Natural killer cell (primary cell): ENCODE measurements around the gene PGC. TPM values are rescaled to one million over a fixed set of nuclear protein-coding genes. Genes with fewer than 3 reads are reported as not detected.

Experiments used
- ATAC-seq, 3 donors: fragments of 150-1000 bp in 2 of 3; fragments of 200-7000 bp in 1 of 3; cut with Tn5 transposase; 1 replicate in 1 of 3; 2 replicates in 2 of 3; pipeline ENCODE4 v1.10.0; 2021; ENCODE audit warnings: mild to moderate bottlenecking in 2 of 3, moderate library complexity in 2 of 3
- DNase-seq, 2 donors: peaks; one replicate each; pipeline versions ENCODE4 v3.0.0 to v3.0.0-alpha.2; 2013 to 2021; ENCODE audit warnings: mixed read lengths in 1 of 2
- H3K27ac ChIP-seq: one replicate; pipeline ENCODE4 v1.5.1; 2013; ENCODE audit warnings: mild to moderate bottlenecking, low read length
- H3K27me3 ChIP-seq: one replicate; pipeline ENCODE4 v1.6.1; 2013; ENCODE audit warnings: low read length; ENCODE audit not compliant: control insufficient read depth, insufficient read depth
- H3K36me3 ChIP-seq: one replicate; pipeline ENCODE4 v1.6.1; 2013; ENCODE audit warnings: low read length; ENCODE audit not compliant: control insufficient read depth, insufficient read depth
- H3K4me1 ChIP-seq: one replicate; pipeline ENCODE4 v1.6.1; 2013; ENCODE audit warnings: low read length; ENCODE audit not compliant: control insufficient read depth, insufficient read depth
- H3K4me3 ChIP-seq: one replicate; pipeline ENCODE4 v1.5.1; 2013; ENCODE audit warnings: low read length
- H3K9me3 ChIP-seq: one replicate; pipeline ENCODE4 v1.6.1; 2013; ENCODE audit warnings: low read length; ENCODE audit not compliant: control insufficient read depth, insufficient read depth
- H3K27ac Mint-ChIP-seq, 2 donors: one replicate each; pipeline ENCODE4 v1.8.0; 2022; ENCODE audit warnings: mild to moderate bottlenecking in 2 of 2, mixed read lengths in 2 of 2, moderate library complexity in 1 of 2
- H3K27me3 Mint-ChIP-seq, 2 donors: one replicate each; pipeline ENCODE4 v1.8.0; 2022; ENCODE audit warnings: low read depth in 2 of 2, mixed read lengths in 2 of 2
- H3K36me3 Mint-ChIP-seq: one replicate; pipeline ENCODE4 v1.8.0; 2022; ENCODE audit warnings: mixed read lengths
- H3K4me1 Mint-ChIP-seq, 2 donors: one replicate each; pipeline ENCODE4 v1.8.0; 2022; ENCODE audit warnings: mixed read lengths in 2 of 2
- H3K4me3 Mint-ChIP-seq: one replicate; pipeline ENCODE4 v1.8.0; 2022; ENCODE audit warnings: mild to moderate bottlenecking, moderate library complexity, mixed read lengths
- H3K9me3 Mint-ChIP-seq, 2 donors: one replicate each; pipeline ENCODE4 v1.8.0; 2022; ENCODE audit warnings: mixed read lengths in 2 of 2
- WGBS: methylation state at CpG from one replicate; pipeline ENCODE4 v1.1.7; 2013; ENCODE audit warnings: missing lambda C conversion rate; ENCODE audit not compliant: insufficient coverage; 5-methylcytosine and 5-hydroxymethylcytosine counted together
- intact Hi-C: fragments of 100-400 bp; cut with micrococcal nuclease; formaldehyde crosslinking; loops from one replicate; pipeline ENCODE4 v1.14.2; 2022
- total RNA-seq, 4 donors: library from RNA; stranded (reverse); fragments of 120-200 nt in 1 of 4; gene quantifications; one replicate each; pipeline versions ENCODE4 v1.2.3 to v1.2.4, GENCODE V29; 2013 to 2022
- TF ChIP-seq, protein P1 (sequence below): fragments of 200-600 bp; IDR thresholded peaks from one replicate; pipeline ENCODE4 v1.8.0; 2022; ENCODE audit warnings: antibody characterized with exemption

Gene PGC
- total RNA-seq, 3 donors from 2014 or later (not counting 1 experiment from before 2014, with no cell fraction given), result not detected

GRCh38 chr6:41787219-41787917, 40.2 kb upstream of the PGC start, which contains the start of gene TOMM6:
Gene TOMM6, plus strand, starts transcription at chr6:41787694. Its CDS starts 4 bp downstream, at chr6:41787698.
- peak; percentile 79 to 92 (median 84) for ATAC-seq
- TF ChIP-seq, protein P1, sequence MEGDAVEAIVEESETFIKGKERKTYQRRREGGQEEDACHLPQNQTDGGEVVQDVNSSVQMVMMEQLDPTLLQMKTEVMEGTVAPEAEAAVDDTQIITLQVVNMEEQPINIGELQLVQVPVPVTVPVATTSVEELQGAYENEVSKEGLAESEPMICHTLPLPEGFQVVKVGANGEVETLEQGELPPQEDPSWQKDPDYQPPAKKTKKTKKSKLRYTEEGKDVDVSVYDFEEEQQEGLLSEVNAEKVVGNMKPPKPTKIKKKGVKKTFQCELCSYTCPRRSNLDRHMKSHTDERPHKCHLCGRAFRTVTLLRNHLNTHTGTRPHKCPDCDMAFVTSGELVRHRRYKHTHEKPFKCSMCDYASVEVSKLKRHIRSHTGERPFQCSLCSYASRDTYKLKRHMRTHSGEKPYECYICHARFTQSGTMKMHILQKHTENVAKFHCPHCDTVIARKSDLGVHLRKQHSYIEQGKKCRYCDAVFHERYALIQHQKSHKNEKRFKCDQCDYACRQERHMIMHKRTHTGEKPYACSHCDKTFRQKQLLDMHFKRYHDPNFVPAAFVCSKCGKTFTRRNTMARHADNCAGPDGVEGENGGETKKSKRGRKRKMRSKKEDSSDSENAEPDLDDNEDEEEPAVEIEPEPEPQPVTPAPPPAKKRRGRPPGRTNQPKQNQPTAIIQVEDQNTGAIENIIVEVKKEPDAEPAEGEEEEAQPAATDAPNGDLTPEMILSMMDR, result peak; percentile 95
- H3K4me1 Mint-ChIP-seq, result peaks cover 0 to 25% of the 10 kb centered on the region in 2 donors

DNA sequence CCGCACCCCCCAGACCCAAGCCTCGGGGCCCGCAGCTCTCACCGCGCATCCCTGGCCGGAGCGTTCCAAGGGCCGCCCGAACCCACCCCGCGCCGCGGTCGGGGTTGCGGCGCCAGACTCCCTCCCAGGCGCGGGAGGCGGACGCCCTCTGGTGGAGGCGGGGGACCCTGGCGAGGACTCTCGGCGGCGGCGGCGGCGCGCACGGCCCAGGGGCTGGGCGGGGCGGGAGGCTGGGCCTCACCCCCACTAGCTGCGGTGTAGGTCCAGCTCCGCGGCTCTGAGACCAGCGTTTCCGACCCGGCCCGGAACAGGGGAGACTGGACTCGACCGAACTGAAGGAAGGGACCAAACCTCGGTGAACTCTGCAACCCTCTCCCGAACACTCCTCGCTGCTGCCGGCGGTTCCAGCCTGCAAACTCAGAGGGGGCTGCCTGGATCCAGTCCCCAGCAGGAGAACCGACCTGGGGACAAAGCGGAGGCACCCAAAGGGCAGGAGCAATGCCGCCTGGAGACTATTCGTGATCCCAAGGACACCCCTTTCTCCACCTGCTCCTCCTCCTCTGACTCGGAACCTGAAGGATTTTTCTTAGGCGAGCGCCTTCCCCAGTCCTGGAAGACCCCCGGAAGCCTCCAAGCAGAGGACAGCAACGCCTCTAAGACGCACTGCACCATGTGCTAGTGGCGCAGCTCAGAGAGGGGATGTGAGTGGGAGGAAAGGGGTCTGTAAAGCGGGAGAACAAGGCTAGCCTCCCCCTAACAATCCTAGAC, 39.4 kb upstream of the PGC start:
- peak overlapping the region; percentile 86 for H3K4me3 ChIP-seq

More at GRCh38 chr6:41787219-41787917, 40.2 kb upstream of the PGC start, which contains the start of gene TOMM6:
- intact Hi-C loops, result loop anchor here (1.0 to 10.0 kb wide), 5 partner anchors 53 to 757 kb away; partner anchors contain the start of genes BYSL, MED20, MRPS10 and TFEB
- Mint-ChIP-seq H3K27me3 (no peaks in the 10 kb centered on the region), H3K36me3 (peaks cover 8% of the 10 kb centered on the region), H3K9me3 (no peaks in the 10 kb centered on the region), H3K27ac (peak within 1 kb of the TSS; percentile 92 to 96), H3K4me3 (peak within 1 kb of the TSS; percentile 94)
- Histone ChIP-seq H3K4me3 (peak within 1 kb of the TSS; percentile 86), H3K9me3 (no peaks in the 10 kb centered on the region), H3K27ac (peak within 1 kb of the TSS; percentile 92), H3K36me3 (peaks cover 28% of the 10 kb centered on the region), H3K4me1 (peaks cover 30% of the 10 kb centered on the region), H3K27me3 (no peaks in the 10 kb centered on the region)
- peak; percentile 93 to 97 for DNase-seq
- under 1% methylated on average over 55 of the region's 55 CpGs for WGBS

GRCh38 chr6:41785689-41786450, 38.7 kb upstream of the PGC start:
- no peak for DNase-seq
- Mint-ChIP-seq H3K4me1 (peaks cover 0 to 31% of the 10 kb centered on the region in 2 donors), H3K27me3 (peaks cover 0 to 3% of the 10 kb centered on the region in 2 donors), H3K27ac (peak overlapping the region in 1 of 2 donors; percentile 96), H3K4me3 (peak overlapping the region; percentile 81), H3K9me3 (no peaks in the 10 kb centered on the region), H3K36me3 (peaks cover 8% of the 10 kb centered on the region)
- Histone ChIP-seq H3K36me3 (peaks cover 16% of the 10 kb centered on the region), H3K27ac (no peak overlapping the region), H3K4me3 (no peak overlapping the region), H3K9me3 (no peaks in the 10 kb centered on the region), H3K4me1 (peaks cover 37% of the 10 kb centered on the region), H3K27me3 (no peaks in the 10 kb centered on the region)
- TF ChIP-seq, protein P1, result no peak
- 38% methylated on average over 25 of the region's 29 CpGs for WGBS
- no peak for ATAC-seq
- intact Hi-C loops, result loop anchor here (2.0 to 10.0 kb wide), 3 partner anchors 51 to 759 kb away; partner anchors contain the start of genes MRPS10 and TFEB

More for the DNA sequence above, 39.4 kb upstream of the PGC start:
- peak overlapping the region; percentile 92 to 96 for H3K27ac Mint-ChIP-seq
- peaks cover 30% of the 10 kb centered on the region for H3K4me1 ChIP-seq
- no peaks in the 10 kb centered on the region for H3K27me3 ChIP-seq
- H3K36me3 Mint-ChIP-seq, result peaks cover 8% of the 10 kb centered on the region
- H3K27ac ChIP-seq, result peak overlapping the region; percentile 92
- H3K4me1 Mint-ChIP-seq, result peaks cover 0 to 25% of the 10 kb centered on the region in 2 donors
- TF ChIP-seq, protein P1, result peak; percentile 69
- intact Hi-C loops, result loop anchor here (1.0 to 10.0 kb wide), 5 partner anchors 52 to 758 kb away; partner anchors contain the start of genes BYSL, MED20, MRPS10 and TFEB
- no peaks in the 10 kb centered on the region for H3K27me3 Mint-ChIP-seq
- DNase-seq, result peak; percentile 87 to 91
- H3K36me3 ChIP-seq, result peaks cover 21% of the 10 kb centered on the region
- WGBS, result under 1% methylated on average over 58 of the region's 58 CpGs
- H3K4me3 Mint-ChIP-seq, result peak overlapping the region; percentile 94
- no peaks in the 10 kb centered on the region for H3K9me3 ChIP-seq
- ATAC-seq, result peak; percentile 74 to 86 (median 77)
- H3K9me3 Mint-ChIP-seq, result no peaks in the 10 kb centered on the region
